HG03175 (cell line): Measurements from ENCODE around the gene COL13A1.

Experiments used
- ATAC-seq: cut with Tn5 transposase; IDR thresholded peaks from one replicate; pipeline ENCODE4 v1.9.1; 2021; ENCODE audit warnings: mild to moderate bottlenecking, moderate library complexity; ENCODE audit not compliant: unreplicated experiment

The COL13A1 gene

GRCh38 chr10:69901628-69902505 lies 100.2 kb downstream of the COL13A1 start:
- ATAC-seq, result no peak

- no peak for ATAC-seq
These were observed 101.3 kb downstream of the COL13A1 start for GRCh38 chr10:69902835-69903535.

- no peak for ATAC-seq
These were observed 102.8 kb downstream of the COL13A1 start for GRCh38 chr10:69904533-69904932.

- no peak for ATAC-seq
These were observed 104.7 kb downstream of the COL13A1 start for GRCh38 chr10:69906425-69906824.

GRCh38 chr10:69907517-69907916 lies 105.8 kb downstream of the COL13A1 start:
- ATAC-seq, result no peak

- ATAC-seq, result no peak
These were observed 106.4 kb downstream of the COL13A1 start for GRCh38 chr10:69908124-69908523.

GRCh38 chr10:69910561-69910960 lies 108.9 kb downstream of the COL13A1 start:
- no peak for ATAC-seq

- no peak for ATAC-seq
These were observed 110.2 kb downstream of the COL13A1 start for GRCh38 chr10:69911613-69912528.

- ATAC-seq, result no peak
These were observed 110.9 kb downstream of the COL13A1 start for GRCh38 chr10:69912589-69912988.

GRCh38 chr10:69913606-69914382 lies 112.1 kb downstream of the COL13A1 start:
- no peak for ATAC-seq

- ATAC-seq, result peak; percentile 53
These were observed 112.9 kb downstream of the COL13A1 start for GRCh38 chr10:69914398-69915214.

GRCh38 chr10:69915215-69915560 lies 113.5 kb downstream of the COL13A1 start:
- no peak for ATAC-seq

- ATAC-seq, result no peak
These were observed 114.4 kb downstream of the COL13A1 start for GRCh38 chr10:69916118-69916517.

GRCh38 chr10:69918036-69918435 lies 116.3 kb downstream of the COL13A1 start:
- no peak for ATAC-seq

- ATAC-seq, result no peak
These were observed 117.5 kb downstream of the COL13A1 start for GRCh38 chr10:69919250-69919649.

- no peak for ATAC-seq
These were observed 123.4 kb downstream of the COL13A1 start for GRCh38 chr10:69925111-69925510.

- no peak for ATAC-seq
These were observed 126.6 kb downstream of the COL13A1 start for GRCh38 chr10:69928339-69928738.

GRCh38 chr10:69929575-69929974 lies 127.9 kb downstream of the COL13A1 start:
- no peak for ATAC-seq

GRCh38 chr10:69934768-69935167 lies 133.1 kb downstream of the COL13A1 start:
- no peak for ATAC-seq

GRCh38 chr10:69936091-69936490 lies 134.4 kb downstream of the COL13A1 start:
- ATAC-seq, result no peak
